NOMO-1 treated with dmso at 0.1 percent for 144 hours (cell line): ENCODE data around the gene FAM47B.

Experiments used
- DNase-seq: peaks from one replicate; lab custom pipeline; 2025; ENCODE audit not compliant: unreplicated experiment; lab: John Stamatoyannopoulos, UW

The FAM47B gene

GRCh38 chrX:34942496-34942895 is at the start of gene FAM47B:
FAM47B (plus strand) TSS chrX:34942796; CDS start chrX:34942832, 36 bp downstream.
- no peak for DNase-seq

DNA sequence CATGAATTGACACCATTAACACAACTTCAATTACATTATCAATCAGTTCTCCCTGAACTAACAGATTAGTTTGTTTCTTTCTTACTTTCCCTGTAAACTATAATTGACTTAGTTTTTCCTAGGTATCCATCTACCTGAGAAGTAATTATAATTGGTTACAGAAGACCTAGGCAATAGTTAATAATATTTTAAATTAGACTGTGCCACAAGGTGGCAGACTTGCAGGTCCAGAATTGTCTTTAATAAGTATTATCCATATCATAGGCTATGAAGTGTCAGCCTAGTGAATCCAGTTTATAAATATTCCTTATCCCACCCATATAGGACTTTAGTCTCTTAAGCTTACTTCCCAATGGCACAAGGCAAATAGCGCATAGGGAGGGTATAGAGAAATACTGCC is 48.9 kb upstream of the FAM47B start:
- no peak for DNase-seq

GRCh38 chrX:34900691-34901090 is 41.9 kb upstream of the FAM47B start:
- no peak for DNase-seq

GRCh38 chrX:34901761-34902160 is 40.8 kb upstream of the FAM47B start:
- no peak for DNase-seq

DNA sequence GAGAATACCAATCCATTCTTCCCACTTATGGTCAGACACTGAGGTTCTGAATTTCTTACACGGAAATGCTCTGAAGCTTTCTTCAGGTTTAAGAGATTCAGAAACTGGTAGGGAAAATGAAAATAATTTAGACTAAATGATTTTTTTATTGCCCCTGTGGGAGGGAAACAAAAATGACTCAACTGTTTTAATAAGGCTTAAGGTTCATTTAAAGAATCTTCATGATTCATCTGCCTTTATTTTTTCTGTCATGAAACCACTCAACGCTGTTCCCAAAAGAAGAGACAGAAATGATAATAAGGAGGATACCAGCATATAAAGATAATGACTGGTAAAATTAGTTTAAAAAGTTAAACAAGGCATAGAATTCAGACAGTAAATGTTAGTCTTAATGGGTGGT is 39.3 kb upstream of the FAM47B start:
- DNase-seq = no peak

- DNase-seq = no peak
These were observed 33.4 kb upstream of the FAM47B start for GRCh38 chrX:34909151-34909550.

DNA sequence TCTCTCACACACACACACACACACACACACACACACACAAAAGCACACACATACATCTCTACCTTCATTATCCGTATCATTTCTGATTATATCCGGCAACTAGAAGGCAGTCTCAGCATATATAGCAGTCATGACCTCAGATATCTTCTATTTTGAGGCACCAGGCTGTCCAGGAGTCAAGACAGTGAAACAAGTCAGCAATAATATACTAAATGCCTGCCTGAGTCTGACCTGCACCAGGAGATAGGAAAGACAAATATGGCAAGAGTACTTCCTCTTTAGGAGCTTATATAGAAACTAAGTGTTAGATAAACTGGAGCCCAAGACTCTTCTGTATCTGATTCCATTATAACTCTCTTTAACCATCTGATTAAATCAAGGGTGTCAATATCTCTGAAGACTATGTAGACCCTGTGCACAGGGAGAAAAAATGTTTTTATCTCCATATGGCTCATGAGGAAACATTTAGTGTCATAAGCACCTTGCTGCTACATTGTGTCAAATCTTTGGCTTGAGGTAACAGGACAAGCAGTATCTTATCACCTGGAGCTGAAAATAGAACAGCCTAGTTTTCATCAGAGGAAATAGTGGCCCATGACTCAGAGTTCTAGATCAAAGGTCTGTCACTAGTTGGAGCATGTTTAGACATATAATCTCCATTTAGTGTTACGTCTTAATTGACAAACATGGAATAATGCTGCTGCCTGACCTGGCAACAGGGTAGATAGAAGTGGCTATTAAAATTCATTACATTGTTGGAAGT is 27.0 kb upstream of the FAM47B start:
- no peak for DNase-seq

- DNase-seq = no peak
These were observed 25.4 kb upstream of the FAM47B start for GRCh38 chrX:34917146-34917545.

DNA sequence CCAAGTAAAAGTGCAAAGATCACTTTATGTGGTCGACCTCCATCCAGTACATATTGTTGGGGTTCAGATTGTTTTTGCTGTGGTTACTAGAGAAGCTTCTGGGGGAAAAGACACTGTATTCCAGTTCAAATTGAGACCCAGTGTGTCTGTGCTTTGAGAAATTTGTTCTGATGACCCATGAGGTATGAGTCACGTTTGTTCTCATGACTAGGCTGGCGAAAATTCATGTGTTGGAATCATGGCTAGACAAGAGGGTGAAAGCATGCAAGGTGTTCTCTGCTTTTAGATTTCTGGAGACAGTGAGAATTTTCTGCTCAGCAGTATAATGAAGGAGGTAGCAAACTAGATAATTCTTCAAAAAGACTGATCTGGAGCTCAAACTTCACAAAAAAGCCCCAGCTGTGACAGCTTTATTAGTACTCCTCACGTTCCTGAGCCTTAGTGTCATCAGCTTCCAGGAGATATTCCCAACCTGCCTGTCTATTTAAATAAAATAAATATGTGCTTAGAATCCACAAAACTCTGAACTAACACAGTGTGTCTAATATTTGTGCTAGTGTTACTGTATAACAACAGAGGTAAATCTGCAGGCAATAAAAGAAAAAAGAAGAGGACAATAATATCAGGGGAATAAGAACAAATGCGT is 24.4 kb upstream of the FAM47B start:
- no peak for DNase-seq

- no peak for DNase-seq
These were observed 23.7 kb upstream of the FAM47B start for GRCh38 chrX:34918856-34919255.

DNA sequence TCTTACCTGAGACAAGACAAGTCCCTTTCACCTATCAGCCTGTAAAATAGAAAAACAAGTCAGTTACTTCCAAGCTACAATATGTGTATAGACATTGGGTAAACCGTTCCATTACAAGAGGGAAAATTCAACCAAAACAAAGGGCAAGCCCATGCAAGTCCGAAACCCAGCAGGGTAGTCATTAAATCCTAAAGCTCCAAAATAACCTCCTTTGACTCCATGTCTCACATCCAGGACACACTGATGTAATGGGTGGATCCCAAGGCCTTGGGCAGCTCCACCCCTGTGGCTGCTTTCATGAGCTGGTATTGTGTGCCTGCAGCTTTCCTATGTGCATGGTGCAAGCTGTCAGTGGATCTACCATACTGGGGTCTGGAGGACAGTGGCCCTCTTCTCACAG is 14.7 kb upstream of the FAM47B start:
- DNase-seq = no peak

GRCh38 chrX:34943235-34943634 is 639 bp downstream of the FAM47B start:
- no peak for DNase-seq

DNA sequence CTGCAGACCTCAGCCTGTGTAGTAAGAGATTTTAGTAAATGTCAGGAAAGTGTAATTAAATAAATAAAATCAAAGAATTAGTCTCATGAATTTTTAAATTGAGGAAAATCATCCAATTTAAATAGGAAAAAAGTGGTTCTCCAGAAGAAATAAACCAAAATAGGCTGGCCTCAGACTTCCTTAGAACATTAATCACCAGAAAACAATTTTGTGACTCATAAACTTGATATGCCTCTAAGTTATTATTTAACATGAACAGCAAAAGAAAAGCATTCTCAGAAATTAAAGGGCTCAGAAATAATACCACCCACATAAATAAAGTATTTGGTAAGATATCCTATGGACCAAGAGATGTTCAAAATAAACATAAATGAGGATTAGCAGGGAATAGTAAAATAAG is 14.3 kb downstream of the FAM47B start:
- no peak for DNase-seq

DNA sequence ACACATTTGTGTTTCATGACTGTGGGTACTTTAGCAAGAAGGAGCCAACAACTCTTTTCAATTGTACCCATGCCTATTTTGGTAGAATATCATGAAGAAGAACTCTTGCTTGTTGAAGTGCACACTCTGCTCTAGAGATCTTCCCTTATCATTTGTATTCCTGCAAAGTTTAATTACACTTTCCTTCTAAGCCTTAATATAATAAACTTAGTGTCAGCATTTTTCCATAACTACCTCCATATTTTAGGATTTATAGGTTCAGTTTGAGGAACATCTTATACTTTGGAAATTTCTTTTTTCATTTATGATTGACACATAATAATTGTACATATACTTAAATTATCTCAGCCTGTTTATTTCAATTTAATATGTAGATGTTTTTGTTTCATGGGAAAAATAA is 19.1 kb downstream of the FAM47B start:
- no peak for DNase-seq

GRCh38 chrX:34972206-34972605 is 29.6 kb downstream of the FAM47B start:
- DNase-seq = no peak

- DNase-seq = no peak
These were observed 35.6 kb downstream of the FAM47B start for GRCh38 chrX:34978171-34978570.

DNA sequence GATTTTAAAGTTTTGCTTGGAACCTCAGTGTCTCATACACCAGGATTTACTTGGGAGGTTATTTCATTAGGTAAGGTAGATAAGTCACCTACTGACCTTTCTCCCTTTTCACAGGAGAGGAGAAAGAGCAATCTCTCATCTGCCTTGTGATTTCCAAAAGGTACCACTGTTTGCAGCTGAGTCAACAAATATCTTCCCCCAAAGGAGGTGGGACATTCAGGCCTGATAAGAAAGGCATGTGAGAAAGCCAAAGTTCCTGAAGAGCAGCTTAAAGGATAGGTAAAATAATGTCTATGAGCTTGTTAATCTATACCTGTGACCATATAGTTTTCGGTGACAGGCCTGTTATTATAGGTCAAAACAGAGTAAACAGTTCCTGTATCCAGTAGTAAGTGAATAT is 45.0 kb downstream of the FAM47B start:
- DNase-seq = no peak
